ENCODE measurements around the gene STX18.

Gene STX18

GRCh38 chr4:4388836-4389575 is 152.8 kb downstream of the STX18 start:
- H3K4me1 ChIP-seq (ENCODE audit: control insufficient read depth, low read depth, low read length): no peaks in the 10 kb centered on the region
- no peak overlapping the region for H3K4me3 ChIP-seq (ENCODE audit: low read length)
- H3K27me3 ChIP-seq (ENCODE audit: control insufficient read depth, insufficient read depth, low read length): peaks cover 56% of the 10 kb centered on the region
- no peaks in the 10 kb centered on the region for H3K9me3 ChIP-seq (ENCODE audit: control insufficient read depth, low read depth, low read length)
- no peak overlapping the region for H3K9ac ChIP-seq (ENCODE audit: low read length)
- no peak overlapping the region for H3K27ac ChIP-seq (ENCODE audit: low read length)
- H3K36me3 ChIP-seq (ENCODE audit: control insufficient read depth, low read depth, low read length): no peaks in the 10 kb centered on the region

GRCh38 chr4:4388311-4388790 is 153.5 kb downstream of the STX18 start:
- Histone ChIP-seq H3K9me3 (ENCODE audit: control insufficient read depth, low read depth, low read length) (no peaks in the 10 kb centered on the region), H3K4me1 (ENCODE audit: control insufficient read depth, low read depth, low read length) (no peaks in the 10 kb centered on the region), H3K27me3 (ENCODE audit: control insufficient read depth, insufficient read depth, low read length) (peaks cover 63% of the 10 kb centered on the region), H3K27ac (ENCODE audit: low read length) (no peak overlapping the region), H3K36me3 (ENCODE audit: control insufficient read depth, low read depth, low read length) (no peaks in the 10 kb centered on the region), H3K9ac (ENCODE audit: low read length) (no peak overlapping the region), H3K4me3 (ENCODE audit: low read length) (peak overlapping the region; percentile 61)

GRCh38 chr4:4387531-4388310 is 154.1 kb downstream of the STX18 start:
- no peaks in the 10 kb centered on the region for H3K4me1 ChIP-seq (ENCODE audit: control insufficient read depth, low read depth, low read length)
- H3K9ac ChIP-seq (ENCODE audit: low read length): peak overlapping the region; percentile 50
- H3K4me3 ChIP-seq (ENCODE audit: low read length): peak overlapping the region; percentile 61
- H3K36me3 ChIP-seq (ENCODE audit: control insufficient read depth, low read depth, low read length): no peaks in the 10 kb centered on the region
- peaks cover 66% of the 10 kb centered on the region for H3K27me3 ChIP-seq (ENCODE audit: control insufficient read depth, insufficient read depth, low read length)
- H3K27ac ChIP-seq (ENCODE audit: low read length): no peak overlapping the region
- H3K9me3 ChIP-seq (ENCODE audit: control insufficient read depth, low read depth, low read length): no peaks in the 10 kb centered on the region

- H3K27me3 ChIP-seq (ENCODE audit: control insufficient read depth, insufficient read depth, low read length): peaks cover 70% of the 10 kb centered on the region
- H3K9me3 ChIP-seq (ENCODE audit: control insufficient read depth, low read depth, low read length): no peaks in the 10 kb centered on the region
- H3K27ac ChIP-seq (ENCODE audit: low read length): no peak within 1 kb of the TSS
- H3K36me3 ChIP-seq (ENCODE audit: control insufficient read depth, low read depth, low read length): no peaks in the 10 kb centered on the region
- peak within 1 kb of the TSS; percentile 50 for H3K9ac ChIP-seq (ENCODE audit: low read length)
- H3K4me1 ChIP-seq (ENCODE audit: control insufficient read depth, low read depth, low read length): peaks cover 5% of the 10 kb centered on the region
- H3K4me3 ChIP-seq (ENCODE audit: low read length): peak within 1 kb of the TSS; percentile 61
These were observed 155.0 kb downstream of the STX18 start, which contains the start of gene NSG1 for GRCh38 chr4:4386736-4387392. Gene NSG1 (plus strand): TSS chr4:4387102. CDS start chr4:4387630, 528 bp downstream.

- H3K27me3 ChIP-seq (ENCODE audit: control insufficient read depth, insufficient read depth, low read length): peaks cover 70% of the 10 kb centered on the region
- H3K27ac ChIP-seq (ENCODE audit: low read length): no peak overlapping the region
- H3K9ac ChIP-seq (ENCODE audit: low read length): peak overlapping the region; percentile 50
- peaks cover 5% of the 10 kb centered on the region for H3K4me1 ChIP-seq (ENCODE audit: control insufficient read depth, low read depth, low read length)
- no peaks in the 10 kb centered on the region for H3K9me3 ChIP-seq (ENCODE audit: control insufficient read depth, low read depth, low read length)
- H3K4me3 ChIP-seq (ENCODE audit: low read length): peak overlapping the region; percentile 61
- H3K36me3 ChIP-seq (ENCODE audit: control insufficient read depth, low read depth, low read length): no peaks in the 10 kb centered on the region
These were observed 155.5 kb downstream of the STX18 start for GRCh38 chr4:4386296-4386735.

- Histone ChIP-seq H3K27me3 (ENCODE audit: control insufficient read depth, insufficient read depth, low read length) (peaks cover 70% of the 10 kb centered on the region), H3K27ac (ENCODE audit: low read length) (no peak overlapping the region), H3K4me1 (ENCODE audit: control insufficient read depth, low read depth, low read length) (peaks cover 5% of the 10 kb centered on the region), H3K4me3 (ENCODE audit: low read length) (peak overlapping the region; percentile 61), H3K9me3 (ENCODE audit: control insufficient read depth, low read depth, low read length) (no peaks in the 10 kb centered on the region), H3K36me3 (ENCODE audit: control insufficient read depth, low read depth, low read length) (no peaks in the 10 kb centered on the region), H3K9ac (ENCODE audit: low read length) (no peak overlapping the region)
These were observed 156.0 kb downstream of the STX18 start for GRCh38 chr4:4385729-4386295.

GRCh38 chr4:4384837-4385236 is 157.0 kb downstream of the STX18 start:
- H3K4me3 ChIP-seq (ENCODE audit: low read length): no peak overlapping the region
- no peaks in the 10 kb centered on the region for H3K36me3 ChIP-seq (ENCODE audit: control insufficient read depth, low read depth, low read length)
- no peak overlapping the region for H3K27ac ChIP-seq (ENCODE audit: low read length)
- H3K9me3 ChIP-seq (ENCODE audit: control insufficient read depth, low read depth, low read length): no peaks in the 10 kb centered on the region
- H3K27me3 ChIP-seq (ENCODE audit: control insufficient read depth, insufficient read depth, low read length): peaks cover 70% of the 10 kb centered on the region
- no peak overlapping the region for H3K9ac ChIP-seq (ENCODE audit: low read length)
- H3K4me1 ChIP-seq (ENCODE audit: control insufficient read depth, low read depth, low read length): peaks cover 5% of the 10 kb centered on the region

- Histone ChIP-seq H3K9me3 (ENCODE audit: control insufficient read depth, low read depth, low read length) (no peaks in the 10 kb centered on the region), H3K4me3 (ENCODE audit: low read length) (no peak overlapping the region), H3K36me3 (ENCODE audit: control insufficient read depth, low read depth, low read length) (no peaks in the 10 kb centered on the region), H3K4me1 (ENCODE audit: control insufficient read depth, low read depth, low read length) (peaks cover 5% of the 10 kb centered on the region), H3K27ac (ENCODE audit: low read length) (no peak overlapping the region), H3K9ac (ENCODE audit: low read length) (no peak overlapping the region), H3K27me3 (ENCODE audit: control insufficient read depth, insufficient read depth, low read length) (peaks cover 54% of the 10 kb centered on the region)
These were observed 158.8 kb downstream of the STX18 start for GRCh38 chr4:4383085-4383484.

- H3K4me3 ChIP-seq (ENCODE audit: low read length): no peak overlapping the region
- peaks cover 5% of the 10 kb centered on the region for H3K4me1 ChIP-seq (ENCODE audit: control insufficient read depth, low read depth, low read length)
- no peaks in the 10 kb centered on the region for H3K9me3 ChIP-seq (ENCODE audit: control insufficient read depth, low read depth, low read length)
- no peak overlapping the region for H3K9ac ChIP-seq (ENCODE audit: low read length)
- no peak overlapping the region for H3K27ac ChIP-seq (ENCODE audit: low read length)
- H3K27me3 ChIP-seq (ENCODE audit: control insufficient read depth, insufficient read depth, low read length): peaks cover 19% of the 10 kb centered on the region
- no peaks in the 10 kb centered on the region for H3K36me3 ChIP-seq (ENCODE audit: control insufficient read depth, low read depth, low read length)
These were observed 162.2 kb downstream of the STX18 start for GRCh38 chr4:4379540-4380087.

- H3K27me3 ChIP-seq (ENCODE audit: control insufficient read depth, insufficient read depth, low read length): peaks cover 5% of the 10 kb centered on the region
- H3K27ac ChIP-seq (ENCODE audit: low read length): no peak overlapping the region
- no peak overlapping the region for H3K4me3 ChIP-seq (ENCODE audit: low read length)
- H3K4me1 ChIP-seq (ENCODE audit: control insufficient read depth, low read depth, low read length): peaks cover 5% of the 10 kb centered on the region
- no peak overlapping the region for H3K9ac ChIP-seq (ENCODE audit: low read length)
- H3K9me3 ChIP-seq (ENCODE audit: control insufficient read depth, low read depth, low read length): no peaks in the 10 kb centered on the region
- H3K36me3 ChIP-seq (ENCODE audit: control insufficient read depth, low read depth, low read length): no peaks in the 10 kb centered on the region
These were observed 164.0 kb downstream of the STX18 start for GRCh38 chr4:4377732-4378460.
